KMS-11 (cell line): ENCODE data around the gene CFAP46.
"Not testable (repeated sequence)": the region's sequence is repeated elsewhere in the genome, so short reads cannot be mapped to it uniquely, and the experiment has no call there.

Experiments
- H2AFZ ChIP-seq: fragments of 200-600 bp; sonication (generic); 2 replicates; pipeline ENCODE4 v1.6.1; 2016; ENCODE audit warnings: antibody characterized with exemption, mixed run types, low read depth
- H3K27ac ChIP-seq: fragments of 200-600 bp; sonication (generic); 2 replicates; pipeline ENCODE4 v1.6.1; 2016; ENCODE audit warnings: mild to moderate bottlenecking, mixed run types
- H3K27me3 ChIP-seq: fragments of 200-600 bp; sonication (generic); 2 replicates; pipeline ENCODE4 v1.6.1; 2017; ENCODE audit warnings: mild to moderate bottlenecking, low read depth, mixed run types, moderate library complexity; ENCODE audit not compliant: insufficient read depth
- H3K36me3 ChIP-seq: fragments of 200-600 bp; sonication (generic); 2 replicates; pipeline ENCODE4 v1.6.1; 2017; ENCODE audit warnings: mild to moderate bottlenecking, mixed run types; ENCODE audit not compliant: insufficient read depth
- H3K4me1 ChIP-seq: fragments of 200-600 bp; sonication (generic); 2 replicates; pipeline ENCODE4 v1.6.1; 2016; ENCODE audit warnings: mild to moderate bottlenecking, low read depth, mixed run types; ENCODE audit not compliant: poor library complexity, severe bottlenecking
- H3K4me2 ChIP-seq: fragments of 200-600 bp; sonication (generic); 2 replicates; pipeline ENCODE4 v1.7.0; 2016; ENCODE audit warnings: mild to moderate bottlenecking, mixed run types
- H3K4me3 ChIP-seq: fragments of 200-600 bp; sonication (generic); IDR thresholded peaks from 2 replicates; pipeline ENCODE4 v1.6.1; 2017; ENCODE audit warnings: low read depth, low read length, mixed read lengths; ENCODE audit not compliant: insufficient read depth
- H3K79me2 ChIP-seq: fragments of 200-600 bp; sonication (generic); 2 replicates; pipeline ENCODE4 v1.6.1; 2016; ENCODE audit warnings: low read depth, mixed run types; ENCODE audit not compliant: insufficient read depth
- H3K9ac ChIP-seq: fragments of 200-600 bp; sonication (generic); 2 replicates; pipeline ENCODE4 v1.6.1; 2016; ENCODE audit warnings: mild to moderate bottlenecking, mixed run types
- H4K20me1 ChIP-seq: fragments of 200-600 bp; sonication (generic); 2 replicates; pipeline ENCODE4 v1.6.1; 2016; ENCODE audit warnings: mild to moderate bottlenecking, mixed run types; ENCODE audit not compliant: insufficient read depth
- CTCF ChIP-seq: fragments of 200-600 bp; sonication (generic); conservative IDR thresholded peaks from 2 replicates; pipeline ENCODE4 v1.6.1; 2017; ENCODE audit warnings: low read depth, mild to moderate bottlenecking, antibody characterized with exemption, low read length, moderate library complexity, mixed read lengths

CFAP46 gene

GRCh38 chr10:132845780-132846595 lies 96.4 kb downstream of the CFAP46 start:
- Histone ChIP-seq H3K27ac (no peak overlapping the region), H3K4me1 (no peaks in the 10 kb centered on the region), H3K36me3 (no peaks in the 10 kb centered on the region), H3K27me3 (peaks cover 44% of the 10 kb centered on the region), H3K79me2 (no peaks in the 10 kb centered on the region), H4K20me1 (no peaks in the 10 kb centered on the region), H3K4me2 (no peak overlapping the region), H3K4me3 (no peak overlapping the region), H2AFZ (no peak overlapping the region), H3K9ac (no peak overlapping the region)
- no peak for TF ChIP-seq CTCF

GRCh38 chr10:132845041-132845551 lies 97.3 kb downstream of the CFAP46 start:
- H3K4me1 ChIP-seq: no peaks in the 10 kb centered on the region
- no peaks in the 10 kb centered on the region for H4K20me1 ChIP-seq
- no peak for TF ChIP-seq CTCF
- H3K79me2 ChIP-seq: no peaks in the 10 kb centered on the region
- no peak overlapping the region for H2AFZ ChIP-seq
- no peak overlapping the region for H3K9ac ChIP-seq
- H3K27ac ChIP-seq: no peak overlapping the region
- H3K4me2 ChIP-seq: no peak overlapping the region
- no peaks in the 10 kb centered on the region for H3K36me3 ChIP-seq
- no peak overlapping the region for H3K4me3 ChIP-seq
- H3K27me3 ChIP-seq: peaks cover 41% of the 10 kb centered on the region

- Histone ChIP-seq H3K4me1 (no peaks in the 10 kb centered on the region), H3K4me2 (no peak overlapping the region), H3K27ac (no peak overlapping the region), H3K9ac (no peak overlapping the region), H3K36me3 (no peaks in the 10 kb centered on the region), H2AFZ (no peak overlapping the region), H3K27me3 (peaks cover 38% of the 10 kb centered on the region), H3K4me3 (no peak overlapping the region), H3K79me2 (no peaks in the 10 kb centered on the region), H4K20me1 (no peaks in the 10 kb centered on the region)
- no peak for TF ChIP-seq CTCF
Measured at GRCh38 chr10:132844069-132844809, 98.1 kb downstream of the CFAP46 start.

- H3K27ac ChIP-seq, H3K9ac ChIP-seq, H3K4me2 ChIP-seq, H3K36me3 ChIP-seq, H3K4me3 ChIP-seq, H3K4me1 ChIP-seq, H2AFZ ChIP-seq, H4K20me1 ChIP-seq, H3K79me2 ChIP-seq: not testable (repeated sequence)
- H3K27me3 ChIP-seq: peaks cover 31% of the 10 kb centered on the region
Measured at GRCh38 chr10:132843276-132843675, 99.1 kb downstream of the CFAP46 start.
